Neural cell (in vitro differentiated cells): ENCODE measurements around the gene INSR. TPM values are rescaled to one million over a fixed set of nuclear protein-coding genes. Genes with fewer than 3 reads are reported as not detected.

Experiments used
- H2AFZ ChIP-seq: fragments of 200-600, 300-800 bp; sonication (generic), shearing (Covaris generic); 2 replicates; pipeline ENCODE4 v1.6.0; 2014; ENCODE audit warnings: low read depth, mild to moderate bottlenecking, antibody characterized with exemption, low read length, moderate library complexity
- H3F3A ChIP-seq: fragments of 200-600 bp; shearing (Covaris generic); 2 replicates; pipeline ENCODE4 v1.6.1; 2016; ENCODE audit warnings: mild to moderate bottlenecking, moderate library complexity, mixed read lengths, antibody characterized with exemption, low read length; ENCODE audit not compliant: insufficient read depth, poor library complexity, severe bottlenecking
- H3K27ac ChIP-seq: fragments of 200-600, 300-800 bp; sonication (generic), shearing (Covaris generic); 2 replicates; pipeline ENCODE4 v1.5.1; 2014; ENCODE audit warnings: mild to moderate bottlenecking, low read length, moderate library complexity
- H3K27me3 ChIP-seq: fragments of 300-800, 200-600 bp; sonication (generic), shearing (Covaris generic); 2 replicates; pipeline ENCODE4 v1.6.0; 2014; ENCODE audit warnings: mild to moderate bottlenecking, low read depth, low read length, moderate library complexity; ENCODE audit not compliant: insufficient read depth
- H3K36me3 ChIP-seq: fragments of 300-800, 200-600 bp; sonication (generic), shearing (Covaris generic); 2 replicates; pipeline ENCODE4 v1.5.1; 2014; ENCODE audit warnings: mild to moderate bottlenecking, antibody characterized with exemption, low read length, moderate library complexity; ENCODE audit not compliant: insufficient read depth
- H3K4me2 ChIP-seq: fragments of 300-800, 200-600 bp; sonication (generic), shearing (Covaris generic); 2 replicates; pipeline ENCODE4 v1.6.0; 2014; ENCODE audit warnings: mild to moderate bottlenecking, low read length
- H3K4me3 ChIP-seq: fragments of 300-800, 200-600 bp; sonication (generic), shearing (Covaris generic); 2 replicates; pipeline ENCODE4 v1.5.1; 2014; ENCODE audit warnings: mild to moderate bottlenecking, low read length, moderate library complexity
- H3K79me2 ChIP-seq: fragments of 200-600 bp; shearing (Covaris generic); replicated peaks from 2 replicates; pipeline ENCODE4 v1.6.0; 2014; ENCODE audit warnings: mild to moderate bottlenecking, low read length, moderate library complexity; ENCODE audit not compliant: insufficient read depth
- H3K9ac ChIP-seq: fragments of 300-800, 200-600 bp; sonication (generic), shearing (Covaris generic); 2 replicates; pipeline ENCODE4 v1.6.1; 2016; ENCODE audit warnings: mild to moderate bottlenecking, low read length, mixed read lengths
- H3K9me2 ChIP-seq: fragments of 200-600 bp; shearing (Covaris generic); 2 replicates; pipeline ENCODE4 v1.6.1; 2016; ENCODE audit warnings: mild to moderate bottlenecking, low read length, mixed read lengths; ENCODE audit not compliant: insufficient read depth
- H3K9me3 ChIP-seq: fragments of 200-600, 300-800 bp; sonication (generic), shearing (Covaris generic); 2 replicates; pipeline ENCODE4 v1.6.1; 2016; ENCODE audit warnings: mild to moderate bottlenecking, mixed run types, low read length, moderate library complexity, mixed read lengths
- H4K20me1 ChIP-seq: fragments of 200-600 bp; shearing (Covaris generic); 2 replicates; pipeline ENCODE4 v1.6.1; 2016; ENCODE audit warnings: mild to moderate bottlenecking, mixed run types; ENCODE audit not compliant: insufficient read depth
- CTCF ChIP-seq: fragments of 450-650 bp; IDR thresholded peaks from 2 replicates; pipeline ENCODE4 v1.5.1; 2014; ENCODE audit warnings: antibody characterized with exemption, mild to moderate bottlenecking, moderate library complexity; ENCODE audit not compliant: poor library complexity, severe bottlenecking
- EP300 ChIP-seq: fragments of 450-650 bp; conservative IDR thresholded peaks from 2 replicates; pipeline ENCODE4 v1.6.1; 2014; ENCODE audit warnings: antibody characterized with exemption, mild to moderate bottlenecking, moderate library complexity; ENCODE audit not compliant: poor library complexity, severe bottlenecking
- EZH2 ChIP-seq: fragments of 200-600, 300-800 bp; shearing (Covaris generic), sonication (generic); IDR thresholded peaks from 2 replicates; pipeline ENCODE4 v1.6.1; 2014; ENCODE audit warnings: antibody characterized with exemption, low read length, borderline replicate concordance, mild to moderate bottlenecking; ENCODE audit not compliant: insufficient read depth, poor library complexity, severe bottlenecking
- MXI1 ChIP-seq: fragments of 450-650 bp; conservative IDR thresholded peaks from 2 replicates; pipeline ENCODE4 v1.6.1; 2014; ENCODE audit warnings: antibody characterized with exemption, mild to moderate bottlenecking; ENCODE audit not compliant: poor library complexity, severe bottlenecking
- POLR2AphosphoS5 ChIP-seq: IDR thresholded peaks from 2 replicates; pipeline ENCODE4 v1.6.1; 2012
- RAD21 ChIP-seq: fragments of 450-650 bp; conservative IDR thresholded peaks from 2 replicates; pipeline ENCODE4 v1.6.1; 2014; ENCODE audit warnings: antibody characterized with exemption, mild to moderate bottlenecking, moderate library complexity
- REST ChIP-seq: IDR thresholded peaks from 2 replicates; pipeline ENCODE4 v1.6.1; 2012; ENCODE audit warnings: borderline replicate concordance
- SMC3 ChIP-seq: fragments of 450-650 bp; conservative IDR thresholded peaks from 2 replicates; pipeline ENCODE4 v1.6.1; 2014; ENCODE audit warnings: antibody characterized with exemption, mild to moderate bottlenecking, moderate library complexity; ENCODE audit not compliant: poor library complexity
- TAF1 ChIP-seq: IDR thresholded peaks from 2 replicates; pipeline ENCODE4 v1.6.1; 2012; ENCODE audit warnings: low read depth
- polyA plus RNA-seq: library from polyadenylated mRNA; depleted of rRNA; stranded (reverse); fragments of >200 nt; gene quantifications from 2 replicates; pipeline ENCODE4 v1.2.3, GENCODE V29; 2014

The INSR gene
- polyA plus RNA-seq, 1 donor from 2014 or later, result 16.0 TPM

GRCh38 chr19:7266832-7267231 lies 27.4 kb downstream of the INSR start:
- Histone ChIP-seq H3K9me3 (peaks cover 4% of the 10 kb centered on the region), H3K79me2 (peaks cover 9% of the 10 kb centered on the region), H3K27me3 (no peaks in the 10 kb centered on the region), H2AFZ (no peak overlapping the region), H3K4me3 (no peak overlapping the region), H3K4me2 (no peak overlapping the region), H3K9me2 (no peaks in the 10 kb centered on the region), H3K36me3 (peaks cover 11% of the 10 kb centered on the region), H3F3A (no peaks in the 10 kb centered on the region), H3K27ac (no peak overlapping the region), H4K20me1 (no peaks in the 10 kb centered on the region), H3K9ac (no peak overlapping the region)
- TF ChIP-seq TAF1 (no peak), REST (no peak), SMC3 (no peak), POLR2AphosphoS5 (no peak), RAD21 (no peak), CTCF (no peak), EZH2 (no peak), EP300 (no peak), MXI1 (no peak)

- no peaks in the 10 kb centered on the region for H3K27me3 ChIP-seq
- no peak overlapping the region for H3K4me2 ChIP-seq
- H3K4me3 ChIP-seq, result no peak overlapping the region
- peaks cover 11% of the 10 kb centered on the region for H3K36me3 ChIP-seq
- H3K27ac ChIP-seq, result no peak overlapping the region
- H3K79me2 ChIP-seq, result peaks cover 9% of the 10 kb centered on the region
- H3K9ac ChIP-seq, result no peak overlapping the region
- H4K20me1 ChIP-seq, result no peaks in the 10 kb centered on the region
- no peaks in the 10 kb centered on the region for H3F3A ChIP-seq
- no peaks in the 10 kb centered on the region for H3K9me2 ChIP-seq
- no peak for TF ChIP-seq RAD21
- TF ChIP-seq EZH2, result no peak
- no peak for TF ChIP-seq MXI1
- TF ChIP-seq SMC3, result no peak
- TF ChIP-seq CTCF, result no peak
- no peak for TF ChIP-seq REST
- TF ChIP-seq POLR2AphosphoS5, result no peak
- TF ChIP-seq EP300, result no peak
- no peak for TF ChIP-seq TAF1
- no peak overlapping the region for H2AFZ ChIP-seq
- peaks cover 4% of the 10 kb centered on the region for H3K9me3 ChIP-seq
Observed at GRCh38 chr19:7265963-7266362, 28.3 kb downstream of the INSR start.
